DMS53 treated with DMSO at 0.1 percent for 48 hours (cell line): Measurements from ENCODE around the gene KIR2DL1.
"Not testable (repeated sequence)": the region's sequence is repeated elsewhere in the genome, so short reads cannot be mapped to it uniquely, and the experiment has no call there.

Source experiments
- DNase-seq: peaks from one replicate; lab custom pipeline; 2025; ENCODE audit not compliant: unreplicated experiment; lab: John Stamatoyannopoulos, UW

The KIR2DL1 gene

GRCh38 chr19:54771018-54771960 is 1.7 kb downstream of the KIR2DL1 start:
- not testable (repeated sequence) for DNase-seq

GRCh38 chr19:54772666-54773065 is 3.1 kb downstream of the KIR2DL1 start:
- not testable (repeated sequence) for DNase-seq

- not testable (repeated sequence) for DNase-seq
These were observed 5.7 kb downstream of the KIR2DL1 start for GRCh38 chr19:54775095-54775815.

DNA sequence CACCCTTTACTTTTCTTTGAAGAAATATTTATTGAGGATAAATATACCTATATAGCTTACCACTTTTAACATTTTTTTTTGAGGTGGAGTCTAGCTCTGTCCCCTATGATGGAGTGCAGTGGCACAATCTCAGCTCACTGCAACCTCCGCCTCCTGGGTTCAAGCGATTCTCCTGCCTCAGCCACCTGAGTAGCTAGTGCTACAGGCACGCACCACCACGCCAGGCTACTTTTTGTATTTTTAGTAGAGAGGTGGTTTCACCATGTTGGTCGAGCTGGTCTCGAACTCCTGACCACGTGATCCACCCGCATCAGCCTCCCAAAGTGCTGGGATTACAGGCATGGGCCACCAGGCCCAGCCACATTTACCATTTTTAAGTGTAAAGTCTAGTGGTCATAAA is 6.2 kb downstream of the KIR2DL1 start:
- not testable (repeated sequence) for DNase-seq

DNA sequence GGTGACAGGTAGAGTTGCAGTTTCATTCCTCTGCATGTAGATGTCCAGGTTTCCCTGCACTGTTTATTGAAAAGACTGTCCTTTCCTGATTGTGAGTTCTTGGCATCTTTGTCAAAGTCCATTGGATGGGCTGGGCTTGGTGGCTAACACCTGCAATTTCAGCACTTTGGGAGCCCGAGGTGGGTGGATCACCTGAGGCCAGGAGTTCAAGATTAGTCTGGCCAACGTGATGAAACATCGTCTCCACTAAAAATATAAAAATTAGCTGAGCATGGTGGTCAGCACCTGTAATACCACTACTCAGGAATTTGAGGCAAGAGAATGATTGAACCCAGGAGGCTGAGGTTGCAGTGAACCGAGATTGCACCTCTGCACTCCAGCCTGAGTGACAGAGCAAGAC is 8.3 kb downstream of the KIR2DL1 start:
- DNase-seq = not testable (repeated sequence)

DNA sequence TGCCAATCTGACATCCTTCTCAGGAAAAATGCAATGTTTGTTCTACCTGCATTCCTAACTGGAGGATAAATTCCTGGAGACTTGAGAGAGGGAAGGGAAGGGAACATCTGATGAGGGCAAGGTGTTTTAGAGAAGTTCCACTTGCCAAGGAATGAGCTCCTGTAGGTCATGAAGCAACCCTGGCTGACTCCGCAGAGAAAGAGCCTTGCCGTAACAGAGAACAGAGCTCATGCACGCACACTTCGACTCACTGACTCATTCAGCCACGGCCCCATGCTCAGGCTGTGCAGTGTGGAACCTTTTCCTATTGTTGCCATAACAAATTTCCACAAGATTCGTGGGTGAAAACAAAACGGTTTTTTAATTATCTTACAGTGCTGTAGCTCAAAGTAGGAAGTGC is 9.3 kb downstream of the KIR2DL1 start:
- not testable (repeated sequence) for DNase-seq

GRCh38 chr19:54782916-54783315 is 13.3 kb downstream of the KIR2DL1 start:
- DNase-seq = not testable (repeated sequence)

DNA sequence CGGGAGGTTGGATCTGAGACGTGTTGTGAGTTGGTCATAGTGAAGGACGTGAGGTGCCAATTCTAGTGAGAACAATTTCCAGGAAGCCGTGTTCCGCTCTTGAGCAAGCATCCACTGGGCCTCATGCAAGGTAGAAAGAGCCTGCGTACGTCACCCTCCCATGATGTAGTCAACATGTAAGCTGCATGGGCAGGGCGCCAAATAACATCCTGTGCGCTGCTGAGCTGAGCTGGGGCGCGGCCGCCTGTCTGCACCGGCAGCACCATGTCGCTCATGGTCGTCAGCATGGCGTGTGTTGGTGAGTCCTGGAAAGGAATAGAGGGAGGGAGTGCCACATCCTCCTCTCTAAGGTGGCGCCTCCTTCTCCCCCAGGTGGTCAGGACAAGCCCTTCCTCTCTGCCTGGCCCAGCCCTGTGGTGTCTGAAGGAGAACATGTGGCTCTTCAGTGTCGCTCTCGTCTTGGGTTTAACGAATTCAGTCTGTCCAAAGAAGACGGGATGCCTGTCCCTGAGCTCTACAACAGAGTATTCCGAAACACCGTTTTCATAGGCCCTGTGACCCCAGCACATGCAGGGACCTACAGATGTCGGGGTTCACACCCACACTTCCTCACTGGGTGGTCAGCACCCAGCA is 16.6 kb downstream of the KIR2DL1 start:
- DNase-seq = not testable (repeated sequence)

- not testable (repeated sequence) for DNase-seq
These were observed 18.6 kb downstream of the KIR2DL1 start for GRCh38 chr19:54788154-54788553.

- no peak for DNase-seq
These were observed 21.1 kb downstream of the KIR2DL1 start for GRCh38 chr19:54790711-54791110.

- no peak for DNase-seq
These were observed 21.9 kb downstream of the KIR2DL1 start for GRCh38 chr19:54791476-54791875.

DNA sequence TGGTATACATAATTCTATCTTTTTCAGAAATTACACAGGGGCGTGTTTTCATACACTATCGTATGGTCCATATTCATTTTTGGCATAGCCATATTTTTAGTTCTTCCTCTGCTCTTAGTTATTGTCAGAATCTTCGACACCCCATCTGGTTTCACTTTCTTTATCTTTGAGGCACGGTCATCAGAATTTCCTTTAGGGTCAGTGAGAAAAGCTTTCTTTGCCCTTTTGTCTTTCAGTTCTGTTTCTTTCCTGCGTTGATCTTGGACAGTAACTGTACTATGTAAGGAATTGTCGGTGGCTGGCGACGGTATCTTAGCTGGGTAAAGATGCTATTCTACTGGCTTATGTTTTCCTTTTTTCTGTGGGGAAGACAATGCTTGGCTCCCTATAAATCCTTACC is 23.2 kb downstream of the KIR2DL1 start:
- DNase-seq = no peak

- no peak for DNase-seq
These were observed 26.2 kb downstream of the KIR2DL1 start for GRCh38 chr19:54795758-54796157.

- no peak for DNase-seq
These were observed 33.8 kb downstream of the KIR2DL1 start, which contains the start of gene KIR2DL4 for GRCh38 chr19:54803410-54803809. Gene KIR2DL4, plus strand, starts transcription at chr19:54803610. Its CDS starts 42 bp downstream, at chr19:54803652.

- no peak for DNase-seq
These were observed 34.5 kb downstream of the KIR2DL1 start for GRCh38 chr19:54804101-54804500.

GRCh38 chr19:54804571-54804970 is 35.0 kb downstream of the KIR2DL1 start:
- no peak for DNase-seq

- DNase-seq = no peak
These were observed 36.3 kb downstream of the KIR2DL1 start for GRCh38 chr19:54805665-54806515.

DNA sequence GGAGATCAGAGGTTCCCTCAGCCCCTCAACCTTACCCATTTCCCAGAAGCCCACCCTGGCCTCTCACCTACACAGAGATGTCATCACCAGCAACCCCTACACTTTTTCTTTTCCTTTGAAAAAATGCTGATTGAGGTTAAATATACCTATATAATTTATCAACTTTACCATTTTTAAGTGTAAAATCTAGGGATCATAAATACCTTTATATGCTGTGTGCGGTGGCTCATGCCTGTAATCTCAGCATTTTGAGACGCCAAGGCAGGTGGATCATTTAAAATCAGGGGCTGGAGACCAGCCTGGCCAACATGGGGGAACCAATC is 36.9 kb downstream of the KIR2DL1 start:
- DNase-seq = no peak

- not testable (repeated sequence) for DNase-seq
These were observed 45.0 kb downstream of the KIR2DL1 start for GRCh38 chr19:54814571-54814970.

DNA sequence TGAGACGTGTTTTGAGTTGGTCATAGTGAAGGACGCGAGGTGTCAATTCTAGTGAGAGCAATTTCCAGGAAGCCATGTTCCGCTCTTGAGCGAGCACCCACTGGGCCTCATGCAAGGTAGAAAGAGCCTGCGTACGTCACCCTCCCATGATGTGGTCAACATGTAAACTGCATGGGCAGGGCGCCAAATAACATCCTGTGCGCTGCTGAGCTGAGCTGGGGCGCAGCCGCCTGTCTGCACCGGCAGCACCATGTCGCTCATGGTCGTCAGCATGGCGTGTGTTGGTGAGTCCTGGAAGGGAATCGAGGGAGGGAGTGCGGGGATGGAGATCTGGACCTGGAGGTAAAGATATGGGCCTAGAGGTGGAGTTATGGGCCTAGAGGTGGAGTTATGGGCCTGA is 46.7 kb downstream of the KIR2DL1 start, which contains the start of gene KIR3DL1:
TSS of gene KIR3DL1 (plus strand) at position 218 of the 400 bp plus-strand sequence.
- DNase-seq = not testable (repeated sequence)
